ENCODE results near the gene PXDN.

The PXDN gene

GRCh38 chr2:1585635-1586034 lies 158.7 kb downstream of the PXDN start:
- H3K9ac ChIP-seq (ENCODE audit: low read length): no peak overlapping the region
- H3K4me3 ChIP-seq (ENCODE audit: low read length): no peak overlapping the region
- no peaks in the 10 kb centered on the region for H3K79me2 ChIP-seq (ENCODE audit: low read length)
- H3K4me2 ChIP-seq (ENCODE audit: low read depth, low read length): no peak overlapping the region
- H3F3A ChIP-seq (ENCODE audit: insufficient read depth, low read length): no peaks in the 10 kb centered on the region
- DNase-seq: no peak
- no peaks in the 10 kb centered on the region for H4K20me1 ChIP-seq (ENCODE audit: insufficient read depth, low read length)
- H3K9me2 ChIP-seq (replicated peaks; ENCODE audit: insufficient read depth, low read length): no peaks in the 10 kb centered on the region
- TF ChIP-seq EZH2 (optimal IDR thresholded peaks at IDR 0.05; ENCODE audit: low read depth, low read length) (no peak), CTCF (IDR thresholded peaks at IDR 0.05; ENCODE audit: low read length) (no peak), EZH2phosphoT487 (IDR thresholded peaks at IDR 0.05; ENCODE audit: low read length) (no peak)
- no peaks in the 10 kb centered on the region for H3K4me1 ChIP-seq (ENCODE audit: low read length)
- H3K9me3 ChIP-seq (replicated peaks; ENCODE audit: insufficient read depth, low read length): no peaks in the 10 kb centered on the region
- no peak overlapping the region for H2AFZ ChIP-seq (ENCODE audit: low read length)
- no peak overlapping the region for H3K27ac ChIP-seq (ENCODE audit: low read length)
- no peaks in the 10 kb centered on the region for H3K27me3 ChIP-seq (replicated peaks; ENCODE audit: insufficient read depth, low read length)
- H3K36me3 ChIP-seq (replicated peaks; ENCODE audit: insufficient read depth, low read length): no peaks in the 10 kb centered on the region

GRCh38 chr2:1584691-1585485 lies 159.4 kb downstream of the PXDN start:
- TF ChIP-seq CTCF (IDR thresholded peaks at IDR 0.05; ENCODE audit: low read length) (no peak), EZH2 (optimal IDR thresholded peaks at IDR 0.05; ENCODE audit: low read depth, low read length) (no peak), EZH2phosphoT487 (IDR thresholded peaks at IDR 0.05; ENCODE audit: low read length) (no peak)
- Histone ChIP-seq H3K4me2 (ENCODE audit: low read depth, low read length) (no peak overlapping the region), H3K27me3 (replicated peaks; ENCODE audit: insufficient read depth, low read length) (no peaks in the 10 kb centered on the region), H3K27ac (ENCODE audit: low read length) (no peak overlapping the region), H3K9me3 (replicated peaks; ENCODE audit: insufficient read depth, low read length) (no peaks in the 10 kb centered on the region), H4K20me1 (ENCODE audit: insufficient read depth, low read length) (no peaks in the 10 kb centered on the region), H3K36me3 (replicated peaks; ENCODE audit: insufficient read depth, low read length) (no peaks in the 10 kb centered on the region), H2AFZ (ENCODE audit: low read length) (no peak overlapping the region), H3K9me2 (replicated peaks; ENCODE audit: insufficient read depth, low read length) (no peaks in the 10 kb centered on the region), H3K4me1 (ENCODE audit: low read length) (no peaks in the 10 kb centered on the region), H3F3A (ENCODE audit: insufficient read depth, low read length) (no peaks in the 10 kb centered on the region), H3K9ac (ENCODE audit: low read length) (no peak overlapping the region), H3K79me2 (ENCODE audit: low read length) (no peaks in the 10 kb centered on the region), H3K4me3 (ENCODE audit: low read length) (no peak overlapping the region)
- no peak for DNase-seq

GRCh38 chr2:1584051-1584531 lies 160.2 kb downstream of the PXDN start:
- Histone ChIP-seq H3K9ac (ENCODE audit: low read length) (no peak overlapping the region), H4K20me1 (ENCODE audit: insufficient read depth, low read length) (no peaks in the 10 kb centered on the region)

More at GRCh38 chr2:1584051-1584531, 160.2 kb downstream of the PXDN start:
- Histone ChIP-seq H3K4me3 (ENCODE audit: low read length) (no peak overlapping the region), H3K79me2 (ENCODE audit: low read length) (no peaks in the 10 kb centered on the region), H2AFZ (ENCODE audit: low read length) (no peak overlapping the region), H3K36me3 (replicated peaks; ENCODE audit: insufficient read depth, low read length) (no peaks in the 10 kb centered on the region), H3K27ac (ENCODE audit: low read length) (no peak overlapping the region), H3K4me2 (ENCODE audit: low read depth, low read length) (no peak overlapping the region), H3K9me2 (replicated peaks; ENCODE audit: insufficient read depth, low read length) (no peaks in the 10 kb centered on the region), H3K27me3 (replicated peaks; ENCODE audit: insufficient read depth, low read length) (no peaks in the 10 kb centered on the region), H3F3A (ENCODE audit: insufficient read depth, low read length) (no peaks in the 10 kb centered on the region), H3K9me3 (replicated peaks; ENCODE audit: insufficient read depth, low read length) (no peaks in the 10 kb centered on the region), H3K4me1 (ENCODE audit: low read length) (no peaks in the 10 kb centered on the region)
- TF ChIP-seq EZH2phosphoT487 (IDR thresholded peaks at IDR 0.05; ENCODE audit: low read length) (no peak), CTCF (IDR thresholded peaks at IDR 0.05; ENCODE audit: low read length) (no peak)
- DNase-seq: no peak

Measured in MM.1S (cell line).